Activated effector memory CD4-positive, alpha-beta T cell treated with anti-CD3 and anti-CD28 coated beads, Interleukin-2, amount 50 U/mL, for 16 hours (primary cell): ENCODE results near the gene CDCP2.
A peak's percentile ranks its signal among the peaks of the same experiment; 100 is the strongest.
"Not testable (repeated sequence)": the region's sequence is repeated elsewhere in the genome, so short reads cannot be mapped to it uniquely, and the experiment has no call there.

Experiments
- DNase-seq: peaks from one replicate; pipeline ENCODE4 v3.0.0-alpha.2; 2020

CDCP2 gene

DNA sequence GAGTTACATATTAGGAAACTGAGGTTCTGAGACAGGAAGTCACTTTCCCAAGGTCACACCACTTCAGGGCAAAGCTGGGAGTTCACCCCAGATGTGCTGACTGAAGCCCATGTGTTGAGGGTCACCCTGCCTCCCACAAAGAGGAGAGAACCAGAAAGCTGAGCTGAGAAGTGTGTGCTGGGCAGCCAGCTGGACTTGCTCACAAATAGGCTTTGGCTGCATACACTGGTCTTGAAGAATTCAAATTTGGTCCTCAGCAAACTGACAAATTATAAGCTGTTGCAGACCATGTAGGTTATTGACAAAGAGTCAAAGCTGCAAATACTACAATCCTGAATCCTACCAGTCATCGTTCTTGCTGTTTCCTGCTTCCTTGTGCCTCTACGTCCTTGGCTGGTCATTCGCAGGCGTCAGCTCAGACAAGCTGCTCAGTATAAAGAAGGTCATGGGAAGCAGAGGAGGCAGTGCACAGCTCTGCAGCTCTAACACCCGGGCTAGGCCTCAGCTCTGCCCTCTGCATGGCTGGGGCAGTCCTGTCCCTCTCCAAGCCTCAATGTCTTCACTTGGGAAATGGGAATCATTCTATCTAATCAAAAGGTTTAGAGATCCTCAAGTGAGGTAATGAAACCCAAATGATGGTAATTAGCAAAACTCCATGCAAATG, 40.0 kb downstream of the CDCP2 start:
- DNase-seq, result peak; percentile 24

DNA sequence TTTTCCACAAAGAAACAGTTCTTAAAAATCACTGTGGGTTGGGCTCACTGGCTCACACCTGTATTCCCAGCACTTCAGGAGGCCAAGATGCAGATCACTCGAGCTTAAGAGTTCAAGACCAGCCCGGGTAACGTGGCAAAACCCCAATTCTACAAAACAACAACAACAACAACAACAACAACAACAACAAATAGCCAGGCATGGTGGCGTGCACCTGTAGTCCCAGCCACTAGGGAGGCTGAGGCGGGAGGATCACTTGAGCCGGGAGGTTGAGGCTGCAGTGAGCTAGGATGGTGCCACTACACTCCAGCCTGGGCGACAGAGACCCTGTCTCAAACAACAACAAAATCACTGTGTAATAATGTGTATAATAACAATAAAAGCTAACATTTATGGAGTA, 40.8 kb downstream of the CDCP2 start:
- DNase-seq, result no peak

DNA sequence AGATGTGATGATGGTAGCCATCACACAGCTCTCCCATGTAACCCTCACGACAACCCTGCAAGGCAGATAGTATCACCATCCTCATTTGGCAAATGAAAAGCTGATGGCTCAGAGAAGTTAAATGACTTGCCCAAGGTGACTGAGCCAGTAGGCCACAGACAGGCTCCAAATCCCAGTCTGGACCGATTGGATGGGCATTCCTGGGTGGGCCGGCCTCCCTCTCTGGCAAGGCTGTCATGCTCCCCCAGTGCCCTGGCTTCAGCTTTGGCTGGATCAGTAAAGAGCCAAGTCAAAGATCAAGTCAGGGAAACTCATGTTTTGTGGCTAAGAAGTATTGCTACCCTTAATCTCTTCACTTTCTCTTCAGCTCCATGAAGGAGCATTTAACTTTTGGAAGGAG, 41.2 kb downstream of the CDCP2 start:
- DNase-seq, result no peak

DNA sequence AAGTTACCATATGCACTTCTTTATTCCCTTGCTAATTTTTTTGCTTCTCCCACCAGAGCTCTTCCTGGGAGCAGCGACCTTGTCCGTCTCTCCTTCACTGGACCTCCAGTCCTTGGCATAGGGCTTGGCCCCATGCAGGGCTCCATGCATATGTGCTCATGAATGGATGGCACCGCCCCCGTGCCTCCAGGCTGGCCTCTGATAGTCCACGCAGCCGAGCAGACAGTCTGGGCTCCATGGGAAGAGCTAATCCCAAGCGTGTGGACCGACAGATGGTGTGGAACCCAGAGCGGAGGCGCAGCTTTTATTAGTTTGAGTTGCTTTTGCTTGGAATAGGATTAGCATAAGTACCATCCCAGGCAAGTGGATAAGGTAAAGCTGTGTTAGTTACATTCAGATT, 41.8 kb downstream of the CDCP2 start:
- no peak for DNase-seq

DNA sequence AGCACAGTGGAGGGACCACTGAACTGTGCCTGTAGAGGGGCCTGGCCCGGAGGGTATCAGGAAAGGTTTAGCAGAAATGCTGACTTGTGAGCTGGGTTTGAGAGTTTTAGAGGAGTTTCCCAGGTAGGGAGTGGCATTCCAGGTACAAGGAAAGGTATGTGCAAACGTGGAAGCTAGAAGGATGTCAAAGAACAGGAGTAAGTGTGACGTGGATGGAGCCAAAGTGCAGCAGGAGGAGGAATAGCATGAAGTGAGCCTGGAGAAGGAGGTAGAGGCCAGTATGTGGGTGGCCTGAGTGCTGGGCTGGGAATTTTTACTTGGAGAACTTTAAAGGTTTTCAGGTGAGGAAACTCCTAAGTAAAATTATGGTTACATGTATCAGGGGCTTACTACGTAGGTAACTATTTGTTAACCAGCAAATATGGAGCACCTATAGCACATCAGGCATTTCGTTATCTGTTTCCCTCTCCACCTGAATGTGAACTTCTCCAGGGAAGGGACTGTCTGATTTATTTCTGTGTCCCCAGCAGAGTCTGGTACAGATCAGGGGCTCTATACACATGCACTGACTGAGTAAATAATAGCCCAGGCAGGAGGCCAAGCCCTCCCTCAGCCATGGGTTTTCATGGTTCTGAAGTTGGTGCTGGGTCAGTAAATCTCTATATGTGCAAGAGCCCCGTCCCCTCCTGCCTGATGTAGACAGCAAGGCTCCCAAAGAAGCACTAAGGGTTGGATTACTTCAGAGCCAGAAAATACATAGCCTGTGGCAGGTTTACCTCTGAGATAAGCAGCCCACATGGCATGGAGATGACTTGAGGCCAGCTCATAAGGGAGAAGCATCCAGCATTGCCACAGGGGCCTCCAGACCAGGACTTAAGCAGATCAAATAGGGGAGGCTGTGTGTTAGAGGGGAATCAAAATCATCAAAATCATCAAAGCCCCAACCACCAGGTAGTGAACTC, 43.4 kb downstream of the CDCP2 start:
- DNase-seq, result no peak

DNA sequence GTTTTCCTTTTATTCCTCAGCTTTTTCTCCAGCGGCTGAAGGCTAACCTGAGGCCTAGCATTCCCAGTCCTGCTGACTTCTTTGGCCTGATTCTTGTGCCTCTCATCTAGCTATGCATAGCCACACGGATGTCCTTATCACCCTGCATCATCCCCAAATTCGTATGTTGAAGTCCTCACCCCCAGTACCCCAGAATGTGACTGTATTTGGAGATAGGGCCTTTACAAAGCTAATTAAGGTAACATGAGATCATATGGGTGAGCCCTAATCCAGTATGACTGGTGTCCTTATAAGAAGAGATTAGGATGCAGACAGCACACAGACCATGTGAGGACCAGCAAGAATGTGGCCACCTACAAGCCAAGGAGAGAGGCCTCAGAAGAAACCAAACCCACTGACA, 44.6 kb downstream of the CDCP2 start:
- DNase-seq, result no peak

DNA sequence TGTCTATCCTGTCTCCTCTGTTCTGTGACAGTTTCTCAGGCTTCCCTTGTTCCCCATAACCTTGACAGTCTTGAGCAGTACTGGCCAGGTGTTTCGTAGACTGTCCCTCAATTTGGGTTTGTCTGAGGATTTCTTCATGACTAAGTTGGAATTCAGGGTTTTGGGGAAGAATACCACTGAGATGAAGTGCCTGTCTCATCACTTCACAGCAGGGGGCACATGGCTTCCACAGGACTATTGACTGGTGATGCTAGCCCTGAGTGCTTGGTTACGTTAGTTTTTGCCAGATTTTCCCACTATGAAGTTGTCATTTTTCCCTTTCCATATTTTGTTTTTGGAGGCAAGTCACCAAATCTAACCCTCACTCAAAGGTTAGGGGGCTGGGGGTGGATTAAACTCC, 45.7 kb downstream of the CDCP2 start:
- DNase-seq, result no peak

DNA sequence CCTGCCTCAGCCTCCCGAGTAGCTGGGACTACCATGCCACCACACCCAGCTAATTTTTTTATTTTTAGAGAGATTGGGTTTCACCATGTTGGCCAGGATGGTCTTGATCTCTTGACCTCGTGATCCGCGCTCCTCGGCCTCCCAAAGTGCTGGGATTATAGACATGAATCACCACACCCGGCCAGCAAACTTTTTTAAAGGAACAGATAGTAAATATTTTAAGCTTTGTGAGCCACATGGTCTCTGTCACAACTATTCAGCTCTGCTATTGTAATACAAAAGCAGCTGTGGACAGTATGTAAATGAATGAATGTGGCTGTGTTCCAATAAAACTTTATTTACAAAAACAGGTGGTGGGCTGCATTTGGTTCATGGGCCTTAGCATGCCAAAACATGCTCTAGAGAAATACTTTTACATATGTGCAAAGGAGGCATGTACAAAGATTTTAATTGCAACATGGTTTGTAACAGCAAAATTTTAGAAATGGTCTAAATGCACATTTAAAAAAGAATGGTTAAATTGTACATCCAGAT, 47.0 kb downstream of the CDCP2 start:
- DNase-seq, result no peak

DNA sequence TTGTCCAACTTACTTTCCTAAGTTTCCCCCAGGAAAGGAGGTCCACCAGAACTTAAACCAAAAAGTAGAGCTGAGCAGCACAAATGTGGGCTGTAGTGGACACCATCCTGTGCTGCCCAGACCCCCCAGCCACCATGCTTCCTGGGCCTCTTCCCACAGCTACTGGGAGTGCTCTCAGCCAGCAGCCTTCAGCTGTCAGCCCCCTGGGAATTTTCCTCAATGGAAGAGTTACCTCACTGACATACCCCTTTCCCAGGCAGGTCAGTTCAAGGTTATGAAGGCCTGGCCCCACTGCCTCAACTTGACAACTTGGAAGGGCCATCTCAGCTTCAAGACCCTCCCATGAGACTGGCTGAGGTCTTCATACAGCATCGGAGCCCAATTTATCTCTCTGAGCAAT, 47.7 kb downstream of the CDCP2 start:
- no peak for DNase-seq

DNA sequence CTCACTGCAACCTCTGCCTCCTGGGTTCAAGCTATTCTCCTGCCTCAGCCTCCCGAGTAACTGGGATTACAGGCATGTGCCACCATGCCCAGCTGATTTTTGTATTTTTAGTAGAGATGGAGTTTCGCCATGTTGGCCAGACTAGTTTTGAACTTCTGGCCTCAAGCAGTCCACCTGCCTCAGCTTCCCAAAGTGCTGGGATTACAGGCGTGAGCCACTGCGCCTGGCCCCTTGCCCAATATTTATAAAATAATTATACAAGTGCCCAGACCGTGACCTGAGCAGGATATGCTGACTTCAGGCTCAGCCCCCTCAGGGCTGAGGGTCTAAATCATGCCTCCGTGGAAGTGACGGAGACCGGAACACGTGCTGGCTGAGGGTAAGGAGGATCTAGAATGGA, 48.2 kb downstream of the CDCP2 start:
- not testable (repeated sequence) for DNase-seq

DNA sequence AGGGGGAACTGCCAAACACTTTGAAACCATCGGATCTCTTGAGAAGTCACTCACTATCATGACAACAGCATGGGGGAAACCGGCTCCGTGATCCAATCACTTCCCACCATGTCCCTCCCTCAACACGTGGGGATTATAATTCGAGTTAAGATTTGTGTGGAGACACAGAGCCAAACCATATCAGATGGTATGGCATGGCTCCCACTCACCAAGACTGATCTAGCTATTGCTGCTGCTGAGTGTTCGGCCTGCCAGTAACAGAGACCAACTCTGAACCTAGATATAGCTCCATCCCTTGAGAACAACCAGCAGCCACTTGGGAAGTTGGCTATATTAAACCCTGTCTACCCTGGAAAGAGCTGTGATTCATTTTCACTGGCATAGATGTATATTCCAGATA, 49.4 kb downstream of the CDCP2 start:
- DNase-seq, result no peak

DNA sequence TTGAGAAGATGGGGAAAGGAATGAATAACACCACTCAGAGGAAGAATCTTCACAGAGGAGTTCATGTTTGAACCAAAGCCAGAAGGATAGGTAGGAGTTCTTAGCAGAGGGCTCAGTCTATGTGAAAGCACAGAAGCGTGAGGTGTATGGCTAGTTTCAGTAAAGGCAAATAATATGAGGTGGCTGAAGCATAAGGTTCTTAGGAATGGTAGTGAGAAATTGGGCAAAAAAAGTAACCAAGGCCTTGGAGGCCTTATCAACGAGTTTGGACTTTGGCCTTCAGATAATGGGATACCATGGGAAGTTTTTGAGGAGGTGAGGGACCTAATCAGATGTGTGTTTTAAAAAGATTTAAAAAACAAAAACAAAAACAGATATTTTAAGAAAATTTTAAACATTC, 52.3 kb downstream of the CDCP2 start:
- DNase-seq, result no peak

DNA sequence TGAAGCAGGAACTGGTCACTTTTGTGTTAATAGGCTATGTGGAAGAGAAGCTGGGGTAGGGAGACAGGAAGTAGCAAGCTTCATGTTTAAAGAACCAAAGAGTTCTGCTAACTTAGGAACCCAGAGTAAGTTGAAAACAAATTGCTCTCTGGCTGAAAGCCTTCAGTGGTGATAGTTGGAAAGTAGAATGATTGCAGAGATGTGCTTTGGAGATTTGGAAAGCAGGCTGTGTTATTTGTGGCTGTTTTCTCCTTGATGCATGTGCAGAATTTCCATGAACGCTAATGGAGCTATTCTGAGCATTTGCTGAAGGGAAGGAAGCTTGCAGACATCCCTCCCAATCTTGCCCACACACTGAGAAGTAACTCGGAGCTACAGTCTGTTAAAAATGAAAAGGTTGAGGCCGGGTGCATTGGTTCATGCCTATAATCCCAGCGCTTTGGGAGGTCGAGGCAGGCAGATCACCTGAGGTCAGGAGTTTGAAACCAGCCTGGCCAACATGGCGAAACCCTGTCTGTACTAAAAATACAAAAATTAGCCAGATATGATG, 53.7 kb downstream of the CDCP2 start:
- no peak for DNase-seq

DNA sequence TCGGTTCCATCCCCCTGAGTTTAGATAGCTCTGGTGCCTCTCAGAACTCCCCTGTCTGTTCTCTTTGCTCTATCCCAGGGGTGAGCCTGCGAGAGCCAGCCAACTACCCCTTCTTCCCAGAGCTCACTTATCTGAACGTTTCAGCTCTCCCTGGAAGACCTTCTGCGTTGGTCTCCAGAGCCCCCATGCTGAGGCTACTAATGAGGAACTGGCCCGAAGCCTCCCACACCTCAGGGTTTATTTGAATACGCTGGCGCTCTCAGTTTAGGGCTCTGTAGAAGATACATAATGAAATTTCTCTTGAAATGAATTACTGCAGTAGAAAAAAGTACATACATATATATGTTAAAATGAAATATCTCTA, 55.9 kb downstream of the CDCP2 start:
- DNase-seq, result no peak

DNA sequence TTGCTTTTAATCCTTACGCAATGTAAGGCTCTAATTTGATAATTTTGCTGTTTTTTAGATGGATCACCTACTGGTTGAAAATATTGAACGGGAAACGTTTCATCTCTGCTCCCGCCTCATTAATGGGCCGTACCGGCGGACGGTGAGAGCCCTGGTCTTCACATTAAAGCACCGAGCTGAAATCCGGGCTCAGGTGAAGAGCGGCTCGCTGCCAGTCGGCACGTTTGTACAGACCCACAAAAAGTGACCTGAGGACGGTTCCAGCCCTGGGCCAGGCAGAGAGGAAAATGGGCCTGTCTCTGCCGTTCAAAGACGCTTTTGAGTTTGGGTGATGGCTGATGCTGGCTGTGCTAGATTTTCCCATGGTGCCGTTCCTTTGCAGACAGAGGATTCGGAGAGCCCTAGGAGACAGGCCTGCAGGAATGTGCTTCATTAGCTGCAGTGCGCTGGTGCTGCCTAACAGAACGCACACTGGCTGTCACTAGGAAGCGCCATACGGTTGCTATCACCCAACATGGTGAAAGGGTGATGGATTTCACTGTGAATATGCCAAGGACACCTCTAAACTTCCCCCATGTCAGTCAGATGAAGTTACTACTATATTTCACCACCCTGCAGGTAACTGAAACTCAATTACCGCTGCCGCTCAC, 56.4 kb downstream of the CDCP2 start:
- no peak for DNase-seq

DNA sequence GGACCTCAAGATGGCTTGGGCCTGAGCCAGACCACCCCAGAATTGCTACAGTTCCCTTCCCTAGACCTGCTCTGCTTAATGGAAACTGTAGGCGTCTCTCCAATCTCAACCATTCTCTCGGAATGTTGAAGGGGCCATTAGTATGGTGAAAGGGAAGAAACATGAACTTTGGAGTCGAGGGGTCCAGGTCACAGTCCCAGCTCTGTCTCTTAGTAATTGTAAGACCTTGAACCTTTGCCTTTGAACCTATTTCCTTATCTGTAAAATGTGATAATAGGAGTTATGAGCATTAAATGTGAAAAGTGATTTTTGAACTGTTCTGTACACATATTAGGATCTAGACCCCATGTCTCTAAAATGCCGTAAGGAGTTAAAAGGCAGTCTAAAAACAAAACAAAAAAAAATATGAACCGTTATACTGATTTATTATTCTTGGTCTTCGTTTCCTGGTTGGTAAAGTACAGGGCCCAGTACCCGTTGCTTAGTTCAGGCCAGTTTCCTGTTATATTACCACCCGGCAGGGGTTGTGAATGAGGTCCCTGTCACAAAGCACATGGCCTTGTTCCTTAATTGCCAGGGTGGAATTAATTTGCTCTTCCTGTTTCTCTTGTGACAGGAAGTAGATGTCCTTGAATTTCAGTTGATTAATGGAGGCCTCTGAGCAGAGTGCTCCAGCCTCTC, 57.1 kb downstream of the CDCP2 start:
- DNase-seq, result no peak

DNA sequence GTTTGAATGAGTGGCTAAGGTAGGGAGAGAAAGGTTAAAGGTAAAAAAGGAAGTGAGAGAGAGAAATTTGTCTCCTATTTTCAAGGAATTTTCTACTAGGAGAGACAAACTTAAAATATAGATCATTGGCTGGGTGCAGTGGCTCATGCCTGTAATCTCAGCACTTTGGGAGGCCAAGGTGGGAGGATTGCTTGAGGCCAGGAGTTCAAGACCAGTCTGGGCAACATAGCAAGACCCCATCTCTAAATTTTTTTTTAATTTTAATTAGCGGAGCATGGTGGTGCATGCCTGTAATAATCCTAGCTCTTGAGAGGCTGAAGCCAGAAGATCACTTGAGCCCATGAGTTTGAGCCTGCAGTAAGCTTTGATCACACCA, 58.1 kb downstream of the CDCP2 start:
- not testable (repeated sequence) for DNase-seq

DNA sequence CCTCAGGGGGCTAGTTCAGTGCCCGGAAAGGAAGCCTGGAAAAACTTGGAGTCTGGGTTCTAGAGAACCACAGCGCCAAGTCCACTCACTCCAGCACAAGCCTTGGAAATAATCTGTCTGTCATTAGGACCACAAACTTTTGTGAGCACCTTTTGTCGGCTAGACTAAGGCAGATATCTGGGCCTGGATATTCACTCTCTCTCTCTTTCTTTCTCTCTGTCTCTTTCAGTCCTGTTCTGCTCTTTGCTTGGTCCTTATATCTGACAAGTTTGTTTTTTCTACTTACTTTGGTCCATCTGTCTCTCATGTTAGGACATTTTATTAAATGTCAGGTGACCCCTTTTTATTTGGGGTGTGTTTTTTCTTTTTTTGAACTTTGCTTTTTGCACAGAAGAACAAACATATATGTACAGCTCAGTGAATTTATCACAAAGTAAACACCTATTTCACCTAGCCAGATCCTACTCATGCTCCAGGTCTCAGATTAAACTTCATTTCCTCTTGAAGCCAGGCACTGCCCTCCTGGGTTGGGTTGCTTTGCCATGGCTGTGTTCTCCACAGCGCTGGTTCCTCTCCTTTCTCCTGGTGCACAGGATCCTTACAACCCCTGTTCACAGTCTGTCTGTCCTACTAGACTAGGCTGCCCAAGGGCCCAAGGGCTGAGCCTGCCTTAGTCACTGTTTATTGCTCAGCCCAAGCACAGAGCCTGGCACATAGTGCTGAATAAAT, 58.6 kb downstream of the CDCP2 start:
- DNase-seq, result no peak

DNA sequence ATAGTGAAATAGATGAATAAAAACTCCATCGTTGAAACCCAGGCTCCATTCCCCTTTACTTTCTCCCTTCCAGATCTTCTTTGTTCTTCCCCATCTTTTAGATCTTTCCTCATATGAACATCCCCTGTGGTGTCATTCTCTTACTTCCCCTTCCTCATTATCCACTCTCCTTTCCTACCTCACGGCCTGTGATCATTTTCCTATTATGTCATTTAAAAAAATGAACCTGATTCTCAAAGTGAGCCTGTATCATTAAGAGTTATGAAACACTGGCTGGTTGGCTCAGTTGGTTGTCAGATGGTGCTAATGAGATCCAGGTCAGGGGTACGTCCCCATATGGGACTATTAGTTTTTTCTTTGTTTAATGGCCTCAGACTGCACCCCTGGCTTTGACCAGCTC, 61.1 kb downstream of the CDCP2 start:
- no peak for DNase-seq

DNA sequence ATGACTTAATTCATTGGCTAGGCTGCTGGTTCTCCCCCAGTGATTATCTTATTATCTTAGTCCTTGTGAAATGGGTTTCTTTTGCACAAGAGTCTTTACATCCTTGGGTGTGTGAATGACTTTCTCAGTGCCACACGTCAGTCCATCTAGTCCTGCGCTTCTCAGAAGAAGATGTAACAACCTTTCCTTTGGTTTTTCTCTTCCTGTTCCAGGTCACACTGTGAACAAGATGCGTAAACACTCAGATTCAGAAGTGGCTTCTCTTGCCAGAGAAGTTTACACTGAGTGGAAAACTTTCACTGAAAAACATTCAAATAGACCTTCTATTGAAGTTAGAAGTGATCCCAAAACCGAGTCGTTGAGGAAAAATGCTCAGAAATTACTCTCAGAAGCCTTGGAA, 64.4 kb downstream of the CDCP2 start:
- no peak for DNase-seq

DNA sequence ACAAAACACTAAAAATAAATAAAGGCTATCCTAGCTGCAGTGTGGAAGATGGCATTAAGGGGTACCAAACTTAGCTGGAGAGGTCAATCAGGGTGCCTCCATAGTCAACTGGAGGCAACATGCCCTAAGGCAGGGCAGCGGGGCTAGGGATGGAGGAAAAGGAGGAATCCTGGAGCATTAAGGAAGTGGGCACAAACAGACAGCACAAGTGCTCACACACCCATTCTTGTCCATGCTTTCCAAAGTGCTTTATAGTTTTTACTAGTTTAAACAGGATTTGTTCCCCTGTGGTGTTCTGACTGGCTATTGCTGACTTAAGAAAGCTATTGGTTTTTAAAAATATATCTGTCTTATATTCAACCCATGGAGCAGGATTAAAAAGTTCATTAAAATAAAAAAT, 66.0 kb downstream of the CDCP2 start:
- no peak for DNase-seq

DNA sequence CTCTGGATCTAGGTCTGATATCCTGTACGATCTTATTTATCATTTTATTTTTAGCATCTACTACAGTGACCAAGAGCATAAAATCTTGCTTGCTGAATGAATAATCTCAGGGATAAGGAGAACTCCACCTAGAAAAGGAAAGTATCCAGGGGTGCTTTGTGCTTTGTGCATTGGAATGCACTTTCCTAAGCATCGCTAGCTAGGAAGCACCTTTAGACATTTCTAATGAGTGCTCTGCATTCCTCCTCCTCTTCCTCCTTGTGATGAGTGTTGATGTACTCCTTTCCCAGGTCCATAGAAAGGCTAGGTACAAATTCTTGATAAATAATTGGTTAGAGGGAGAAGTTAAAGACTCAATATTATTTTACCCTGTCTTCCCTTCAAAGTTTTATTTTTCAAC, 68.0 kb downstream of the CDCP2 start:
- no peak for DNase-seq
